NCI-H187 (cell line): Measurements from ENCODE around the gene CIB4.

ENCODE experiments used
- DNase-seq, 2 experiments: peaks; one replicate each; lab custom pipeline; 2025; lab: John Stamatoyannopoulos, UW

The CIB4 gene

DNA sequence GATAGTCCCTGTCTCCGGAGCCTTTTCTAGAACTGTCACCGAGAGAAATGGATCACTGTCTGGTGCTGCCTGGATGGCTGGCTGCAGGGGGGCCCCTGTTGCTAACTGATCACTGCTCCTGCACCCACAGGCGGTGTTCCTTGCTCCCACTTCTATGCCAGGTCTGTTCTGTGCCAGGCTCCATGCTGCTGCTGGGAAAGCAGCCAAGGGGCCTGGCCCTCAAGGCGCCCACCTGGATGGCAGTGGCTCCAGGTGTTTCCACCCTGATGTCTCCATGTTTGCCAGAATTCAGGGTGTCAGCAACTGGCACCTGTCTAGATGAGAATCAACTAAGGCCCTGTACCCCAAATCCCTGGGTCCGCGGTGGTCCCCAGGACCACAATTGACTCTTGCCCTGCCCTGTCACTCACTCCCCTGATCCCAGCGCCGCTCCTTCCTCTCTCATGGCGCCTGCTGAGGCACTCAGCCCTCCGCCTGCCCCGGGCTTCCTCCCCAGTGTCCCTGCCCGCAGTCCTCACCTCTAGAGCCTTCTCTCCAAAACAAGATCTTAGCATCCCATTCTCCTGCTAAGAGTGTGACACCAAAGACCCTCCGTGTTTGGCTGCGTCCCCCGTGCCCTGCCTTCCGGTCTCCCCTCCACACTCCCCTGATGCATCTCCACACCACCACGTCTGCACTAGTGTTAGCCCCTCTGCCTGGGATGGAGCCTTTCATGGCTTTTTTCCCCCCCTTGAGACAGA, 90.7 kb downstream of the CIB4 start:
- no peak for DNase-seq

DNA sequence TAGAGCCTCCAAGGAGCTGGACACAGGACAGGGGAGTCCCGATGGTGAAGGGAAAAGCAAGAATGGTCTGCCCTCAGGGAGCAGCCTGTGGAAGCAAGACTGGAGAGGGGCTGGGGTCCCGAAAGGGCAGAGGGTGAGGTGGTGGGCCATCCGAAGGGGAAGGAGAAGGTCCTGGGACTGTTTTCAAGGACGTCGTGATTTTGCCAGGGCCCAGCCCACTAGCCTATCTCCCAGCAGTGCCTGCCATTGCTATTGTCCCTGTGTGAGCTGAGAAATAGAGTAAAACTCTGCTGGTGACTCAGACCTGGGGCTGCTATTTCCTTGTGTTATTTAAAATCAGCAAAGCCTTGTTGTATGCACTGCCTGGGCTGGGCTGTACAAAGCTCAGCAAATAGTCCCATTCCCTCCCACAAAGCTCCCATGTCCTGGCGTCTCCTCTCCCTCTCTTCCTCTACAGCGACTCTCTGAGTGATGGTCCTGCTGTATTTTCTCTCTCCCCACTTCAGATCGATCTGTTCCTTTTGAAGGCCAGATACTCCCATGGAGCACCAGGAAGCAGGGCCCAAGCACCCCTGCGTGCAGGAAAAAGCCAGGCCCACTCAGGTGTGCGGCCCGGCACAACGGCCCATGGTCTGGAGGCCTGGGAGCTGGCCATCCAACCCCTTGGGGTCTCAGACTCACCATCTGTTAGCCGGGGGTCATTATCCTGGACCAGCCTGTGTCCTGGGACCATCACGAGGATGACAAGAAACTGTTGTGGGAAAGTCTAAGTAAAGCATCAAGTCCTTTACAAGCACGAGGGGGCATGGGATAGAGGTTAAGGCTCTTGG, 98.3 kb downstream of the CIB4 start:
- no peak for DNase-seq

DNA sequence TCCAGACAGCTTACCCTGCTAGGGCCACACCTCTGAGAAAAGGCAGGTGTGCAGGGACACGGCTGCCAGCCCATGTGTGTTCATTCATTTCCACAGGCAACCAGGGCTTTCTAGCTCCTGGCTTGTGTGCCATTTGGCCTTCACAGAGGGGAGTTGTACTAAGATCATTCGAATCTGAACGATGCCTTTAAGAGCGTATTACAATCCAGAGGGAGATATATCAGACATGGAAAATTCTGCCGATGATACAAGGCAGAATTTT, 99.0 kb downstream of the CIB4 start:
- DNase-seq: peak in 1 of 2 experiments; percentile 39

DNA sequence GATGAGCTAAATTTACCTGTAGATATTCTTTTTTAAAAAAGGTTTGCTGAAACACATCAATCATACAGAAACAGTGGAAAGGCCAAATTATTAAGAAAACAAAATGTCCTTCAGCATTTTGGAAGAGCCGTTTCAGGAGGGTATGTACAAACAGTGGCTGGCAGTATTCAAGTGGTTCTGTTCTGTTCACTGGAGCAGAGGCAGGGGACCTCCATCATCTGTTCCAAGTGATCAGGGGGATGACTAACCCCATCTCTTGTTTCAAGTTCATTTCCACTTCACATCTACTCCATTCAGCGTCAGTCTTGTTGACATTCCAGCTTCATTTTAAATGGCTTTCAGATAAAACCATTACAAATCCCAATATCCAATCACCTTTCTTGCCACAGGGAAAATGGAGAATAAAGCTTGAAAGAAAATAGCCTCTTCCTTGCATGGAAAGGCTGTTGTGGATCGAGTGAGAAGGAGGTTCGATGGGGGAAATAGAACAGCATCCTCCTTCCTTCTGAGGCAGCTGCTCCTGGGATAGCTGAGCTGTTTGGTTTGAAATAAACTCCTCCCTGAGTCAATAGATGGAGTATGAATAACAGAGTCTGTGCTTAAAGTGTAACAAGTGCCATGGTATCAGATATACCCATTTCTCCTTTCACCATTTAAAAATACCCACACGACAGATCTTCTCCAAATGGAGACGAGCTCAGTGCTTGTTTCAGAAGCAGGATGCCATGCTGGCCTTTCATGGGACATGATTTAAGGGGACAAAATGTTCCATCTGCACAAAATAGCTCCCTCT, 99.6 kb downstream of the CIB4 start:
- DNase-seq: peak; percentile 40 to 95

DNA sequence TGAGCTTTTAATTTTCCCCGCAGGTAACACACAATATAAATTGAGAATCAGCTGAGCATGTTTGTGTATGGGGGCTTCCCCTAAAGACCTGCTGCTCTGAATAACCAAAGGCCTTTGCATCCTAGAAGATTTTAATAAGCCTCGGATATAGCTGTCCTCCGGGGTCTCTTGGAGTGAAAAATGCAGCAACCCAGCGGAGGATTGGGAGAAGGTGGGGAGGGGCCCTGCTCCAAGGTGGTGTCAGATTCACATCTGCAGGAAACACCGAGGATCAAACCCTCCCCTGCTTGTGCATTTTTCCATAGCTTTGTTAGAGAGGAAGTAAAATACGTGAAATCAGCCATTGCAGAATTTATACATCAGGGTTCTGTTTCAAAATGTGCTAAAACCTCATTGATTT, 100.2 kb downstream of the CIB4 start:
- DNase-seq: peak; percentile 29 to 44

DNA sequence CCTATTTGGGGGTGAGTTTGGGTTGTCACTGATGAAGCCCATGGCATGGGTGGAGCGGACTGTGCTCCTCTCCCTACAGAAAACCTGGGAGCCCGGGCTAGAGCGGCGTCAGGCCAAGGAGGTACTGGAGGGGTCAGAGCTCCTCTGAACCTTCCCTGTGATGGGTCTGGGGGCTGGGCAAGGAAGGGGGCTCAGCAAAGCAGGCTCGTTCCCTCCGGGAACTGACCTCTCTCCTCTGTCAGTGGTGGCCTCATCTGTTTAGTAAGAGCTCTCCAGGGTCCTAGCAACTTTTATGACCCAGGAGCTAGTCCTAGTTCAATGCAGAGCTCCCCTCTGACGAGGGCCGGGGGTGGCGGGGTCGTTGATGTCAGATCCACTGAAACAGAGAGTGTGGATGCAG, 100.9 kb downstream of the CIB4 start:
- no peak for DNase-seq

DNA sequence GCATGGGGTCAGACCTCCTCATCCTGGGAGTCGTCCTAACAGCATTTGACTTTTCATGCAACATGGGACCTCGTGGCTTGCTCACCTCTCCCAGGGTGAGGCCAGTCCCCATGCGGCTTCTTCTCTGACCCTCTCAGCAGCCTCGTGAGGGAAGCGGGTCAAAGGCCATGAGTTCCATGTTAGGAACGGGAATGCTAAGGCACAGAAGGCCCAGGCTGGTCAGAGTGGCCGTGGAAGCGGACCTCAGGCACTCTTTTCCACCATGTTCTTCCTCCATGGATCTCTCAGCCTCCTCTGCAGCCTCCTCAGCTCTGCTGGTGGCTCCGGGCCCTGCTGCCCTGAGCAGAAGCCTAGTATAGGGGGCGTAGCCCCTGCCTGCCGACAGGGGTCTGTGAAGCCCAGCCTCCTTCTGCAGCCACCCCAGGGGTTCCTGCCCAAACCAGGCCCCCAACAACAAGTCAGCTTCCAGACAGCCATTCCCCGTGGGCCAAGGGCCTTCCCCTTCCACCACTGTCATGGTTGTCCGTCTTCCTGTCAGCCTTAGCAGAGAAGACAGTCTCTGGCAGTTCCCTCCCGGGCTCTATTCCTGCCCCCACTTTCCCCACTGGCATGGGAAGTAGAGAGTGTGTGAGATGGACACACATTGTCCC, 103.2 kb downstream of the CIB4 start:
- DNase-seq: no peak

DNA sequence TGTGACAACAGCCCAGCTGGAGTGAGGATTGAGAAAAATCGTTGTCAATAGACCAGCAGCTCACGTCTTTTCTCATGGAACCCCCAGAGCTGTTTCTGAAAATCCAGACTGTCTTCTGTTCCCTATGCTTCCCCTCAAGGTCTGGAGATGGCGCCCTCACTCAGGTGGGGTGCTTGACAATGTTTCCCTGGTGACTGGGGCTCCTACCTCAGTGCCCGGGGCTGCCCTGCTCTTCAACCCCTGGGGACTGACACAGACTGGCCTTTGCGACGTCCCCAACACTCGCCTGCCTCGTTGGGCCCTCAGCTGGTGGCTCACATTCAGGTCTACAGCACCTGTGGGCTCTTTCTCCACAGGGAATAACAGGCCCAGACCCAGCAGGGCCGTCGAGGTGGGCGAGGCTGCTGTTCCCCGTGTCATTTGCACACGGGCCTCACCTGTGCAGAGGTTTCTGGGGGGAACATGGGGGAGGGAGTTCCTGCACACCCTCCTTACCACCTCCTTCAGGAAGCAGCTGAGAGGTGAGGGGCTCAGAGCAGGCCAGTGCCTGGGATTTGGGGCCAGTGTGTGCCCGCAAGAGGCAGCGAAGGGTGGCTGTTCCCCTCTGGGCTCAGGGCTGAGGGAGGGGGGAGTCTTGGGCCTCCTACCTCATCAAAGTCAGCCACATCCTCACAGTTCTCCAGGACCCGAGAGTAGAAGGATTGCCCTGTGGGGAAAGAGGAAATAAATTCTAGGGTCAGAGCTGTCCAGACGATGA, 103.9 kb downstream of the CIB4 start:
- no peak for DNase-seq

DNA sequence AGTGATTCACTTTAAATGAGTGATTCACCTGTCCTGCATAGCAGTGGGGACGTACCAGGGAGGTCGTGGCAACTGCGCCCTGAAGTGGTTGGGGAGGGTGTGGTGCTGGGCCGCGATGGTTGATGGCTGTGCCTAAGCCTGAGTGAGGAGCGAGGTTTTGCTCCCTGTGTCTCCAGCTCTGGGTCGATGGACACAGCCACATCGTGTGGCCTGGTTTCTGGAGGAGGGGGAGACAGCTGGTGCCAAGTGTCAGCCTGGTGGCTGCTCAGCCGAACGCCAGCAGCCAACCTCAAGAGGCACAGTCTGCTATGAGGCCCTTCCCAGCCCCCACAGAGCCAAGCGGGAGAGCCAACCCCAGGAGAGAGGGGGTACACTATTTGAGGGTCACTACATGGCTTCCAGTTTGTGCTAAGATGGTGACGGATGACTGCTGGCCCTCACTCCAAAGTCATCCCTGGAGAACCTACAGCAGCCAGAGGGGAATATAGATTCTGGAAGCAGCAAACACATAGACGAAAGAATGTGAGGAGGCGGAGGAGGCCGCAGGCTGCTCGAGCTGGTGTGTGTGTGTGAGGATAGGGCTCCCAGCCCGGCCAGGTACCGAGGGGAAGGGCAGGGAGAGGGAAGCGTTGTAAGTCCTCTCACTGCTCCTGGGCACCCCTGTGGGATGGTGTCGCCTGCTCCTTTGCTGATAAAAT, 104.6 kb downstream of the CIB4 start:
- no peak for DNase-seq

DNA sequence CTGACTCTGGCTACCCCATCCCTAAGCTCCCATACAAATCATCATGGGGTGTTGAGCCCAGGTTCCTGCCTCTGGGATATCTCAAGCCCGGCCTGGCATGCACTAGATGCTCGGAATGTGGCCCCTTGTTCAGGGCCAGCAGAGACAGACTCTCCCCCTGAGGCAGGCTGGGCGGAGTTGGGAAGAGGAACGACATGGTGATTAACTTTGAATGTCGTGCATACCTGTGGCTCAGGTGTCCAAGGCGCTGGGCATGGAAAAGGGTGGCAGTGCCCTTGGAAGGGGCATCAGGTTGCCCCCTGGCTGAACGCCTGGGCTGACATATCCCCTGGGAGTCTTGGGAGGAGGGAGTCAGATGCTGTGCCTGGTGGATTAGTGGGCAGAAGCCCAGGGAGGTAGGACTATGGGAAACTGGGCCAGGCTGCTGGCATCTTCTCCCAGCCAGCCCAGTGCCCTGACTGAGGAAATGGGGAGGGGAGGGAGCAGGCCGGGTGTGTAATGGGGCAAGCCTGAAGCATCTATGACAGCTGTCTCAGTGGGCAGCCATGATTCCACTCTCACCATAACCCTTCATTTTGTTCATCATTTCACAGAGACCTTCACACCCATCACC, 105.4 kb downstream of the CIB4 start:
- no peak for DNase-seq

DNA sequence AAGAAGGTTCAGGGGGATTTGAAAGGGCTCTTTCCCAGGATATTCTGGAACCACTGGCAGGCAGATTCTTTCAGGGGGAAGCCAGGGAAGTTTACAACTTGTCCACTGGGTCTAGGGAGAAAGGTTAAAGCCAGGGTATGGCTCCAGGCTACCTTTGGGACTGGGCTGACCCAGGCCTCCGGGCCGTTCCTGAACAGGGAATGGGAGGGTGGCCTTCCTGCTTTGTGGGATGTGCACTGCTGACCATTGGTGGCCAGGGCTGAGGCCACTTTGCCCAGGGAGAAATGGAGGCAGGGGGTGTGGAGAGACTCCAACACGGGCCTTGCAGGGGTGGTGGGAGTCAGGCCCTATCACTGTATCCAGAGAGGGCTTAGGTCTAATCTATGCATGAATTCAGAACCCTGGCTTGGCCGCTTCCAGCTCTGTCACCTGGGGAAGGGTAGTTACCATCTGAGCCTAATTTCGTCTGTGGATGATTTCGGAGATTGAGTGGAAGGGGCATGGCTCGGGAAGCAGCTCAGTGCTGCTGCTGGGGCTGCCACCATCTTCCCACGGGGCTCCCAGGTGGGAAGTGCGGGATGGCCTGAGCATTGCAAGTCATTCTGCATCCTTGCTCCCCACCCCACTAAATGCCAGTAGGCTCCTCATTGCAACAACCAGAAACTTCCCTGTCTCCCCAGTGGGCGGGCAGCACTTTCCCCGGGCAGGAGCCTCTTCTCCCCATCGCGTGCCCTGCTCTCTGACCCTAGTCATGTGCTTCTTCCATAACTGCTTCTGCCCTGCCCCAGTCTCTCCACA, 106.1 kb downstream of the CIB4 start:
- no peak for DNase-seq

DNA sequence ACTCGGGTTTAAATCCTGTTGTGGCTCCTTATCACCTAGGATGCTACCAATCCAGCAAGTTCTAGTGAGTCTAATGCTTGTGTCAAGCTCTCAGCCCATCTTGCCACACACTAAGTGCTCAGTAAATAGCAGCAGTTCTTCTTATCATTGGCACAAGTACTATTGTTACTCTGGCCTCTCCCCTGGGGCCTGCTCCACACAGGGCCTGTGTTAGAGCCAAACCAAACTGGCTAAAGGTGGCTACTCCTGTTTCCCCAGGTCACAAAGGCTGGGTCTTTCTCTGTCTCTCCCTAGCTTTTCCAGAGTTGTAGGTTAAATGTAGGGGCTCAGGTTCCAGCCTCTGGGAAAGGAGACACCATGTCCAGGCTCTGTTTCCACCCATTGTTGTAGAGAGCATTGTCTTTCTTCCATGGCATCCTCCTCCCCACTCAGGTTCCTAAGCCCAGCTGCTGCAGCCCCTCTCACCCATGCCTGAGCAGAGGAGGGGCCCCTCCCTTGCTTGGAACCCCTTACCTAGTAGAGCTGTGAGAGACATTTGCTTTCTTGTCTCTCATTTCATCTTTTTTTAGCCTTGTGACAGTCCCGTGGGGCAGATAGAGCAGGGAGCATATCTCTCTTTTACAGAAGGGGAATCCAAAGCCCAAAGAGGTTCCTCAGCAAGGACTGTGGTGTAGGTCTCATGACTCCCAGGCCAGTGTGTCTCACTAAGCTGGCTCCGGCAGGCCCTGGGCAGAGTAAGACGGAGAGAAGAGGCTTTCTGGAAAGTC, 106.9 kb downstream of the CIB4 start:
- DNase-seq: peak; percentile 5 to 14

DNA sequence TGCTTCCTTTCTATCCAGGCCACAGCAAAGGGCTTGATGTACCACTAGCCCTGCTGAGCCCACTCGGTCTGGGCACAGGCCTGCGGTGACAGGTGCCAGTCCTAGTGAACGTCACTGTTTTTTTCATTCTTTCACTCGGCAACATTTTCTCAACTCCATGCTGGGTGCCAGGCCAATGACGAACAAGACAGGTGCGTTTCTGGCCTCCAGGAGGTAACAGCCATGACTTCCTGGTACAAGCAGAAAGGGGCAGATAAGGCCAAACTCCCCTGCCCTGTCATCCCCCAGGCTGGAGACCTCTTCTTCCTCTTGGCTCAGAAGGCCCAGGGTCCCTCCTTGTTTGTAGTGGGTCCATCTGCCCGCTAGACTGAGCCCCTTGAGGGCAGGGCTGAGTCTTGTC, 107.5 kb downstream of the CIB4 start:
- no peak for DNase-seq

DNA sequence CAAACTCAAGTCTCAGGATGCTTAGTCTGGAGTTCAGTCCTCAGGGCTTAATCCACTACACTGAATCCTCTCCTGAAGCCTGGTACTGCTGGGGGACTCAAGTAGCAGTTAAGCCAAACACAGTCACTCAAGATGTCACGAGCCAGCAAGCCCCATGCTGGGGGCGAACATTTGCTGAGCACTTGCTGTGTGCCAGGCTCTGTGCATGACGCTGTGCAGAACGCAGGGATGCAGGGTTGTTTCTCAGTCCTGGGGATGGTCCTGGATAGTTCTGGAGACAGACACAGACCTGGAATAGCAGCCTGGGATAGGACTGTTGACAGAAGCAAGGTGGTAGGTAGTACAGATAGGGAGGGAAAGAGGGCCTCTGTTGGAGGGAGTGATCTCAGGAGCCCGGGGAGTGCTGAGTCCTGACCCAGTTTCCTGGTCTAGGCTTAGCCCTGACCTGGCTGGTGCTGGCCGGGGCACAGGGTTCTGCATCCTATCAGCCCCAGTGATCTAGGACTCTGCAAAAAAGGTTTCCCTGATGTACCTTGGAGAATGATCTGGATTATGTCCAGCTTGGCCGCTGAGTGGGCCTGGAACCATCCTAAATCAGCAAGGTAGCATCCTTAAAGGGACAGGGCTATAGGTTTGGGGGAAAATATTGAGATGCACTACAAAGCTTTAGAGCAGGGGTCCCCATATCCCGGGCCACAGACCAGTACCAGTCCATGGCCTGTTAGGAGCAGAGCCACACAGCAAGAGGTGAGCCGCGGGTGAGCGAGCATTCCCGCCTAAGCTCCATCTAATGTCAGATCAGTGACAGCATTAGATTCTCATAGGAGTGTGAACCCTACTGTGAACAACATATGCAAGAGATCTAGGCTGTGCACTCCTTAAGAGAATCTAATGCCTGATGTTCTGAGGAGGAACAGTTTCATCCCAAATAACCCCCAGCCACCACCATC, 108.6 kb downstream of the CIB4 start:
- no peak for DNase-seq
